H9 (cell line): ENCODE data around the gene PARD3. TPM values are rescaled to one million over a fixed set of nuclear protein-coding genes. Genes with fewer than 3 reads are reported as not detected.

ENCODE experiments used
- DNase-seq: peaks from one replicate; pipeline ENCODE4 v3.0.0-alpha.2; 2017
- H2AFZ ChIP-seq: one replicate; pipeline ENCODE4 v1.6.1; 2013; ENCODE audit warnings: mild to moderate bottlenecking, low read length, control low read depth, moderate library complexity
- H2AK5ac ChIP-seq: 2 replicates; pipeline ENCODE4 v1.6.1; 2013; ENCODE audit warnings: low read length, control low read depth, mixed read lengths; ENCODE audit not compliant: insufficient read length
- H2BK120ac ChIP-seq: one replicate; pipeline ENCODE4 v1.6.1; 2013; ENCODE audit warnings: low read depth, mild to moderate bottlenecking, low read length, control low read depth, inconsistent platforms; ENCODE audit not compliant: poor library complexity, severe bottlenecking
- H2BK12ac ChIP-seq: 2 replicates; pipeline ENCODE4 v1.6.1; 2013; ENCODE audit warnings: low read length, control low read depth, mixed read lengths, low read depth; ENCODE audit not compliant: insufficient read length
- H2BK15ac ChIP-seq: 2 replicates; pipeline ENCODE4 v1.6.1; 2013; ENCODE audit warnings: low read depth, low read length, control low read depth
- H2BK20ac ChIP-seq: one replicate; pipeline ENCODE4 v1.6.1; 2013; ENCODE audit warnings: low read depth, mild to moderate bottlenecking, low read length, control low read depth, inconsistent platforms; ENCODE audit not compliant: poor library complexity, severe bottlenecking
- H2BK5ac ChIP-seq: 2 replicates; pipeline ENCODE4 v1.6.1; 2013; ENCODE audit warnings: low read length, control low read depth, mixed read lengths; ENCODE audit not compliant: insufficient read length
- H3K14ac ChIP-seq: 2 replicates; pipeline ENCODE4 v1.6.1; 2013; ENCODE audit warnings: low read length, control low read depth; ENCODE audit not compliant: insufficient read depth
- H3K18ac ChIP-seq: 2 replicates; pipeline ENCODE4 v1.6.1; 2013; ENCODE audit warnings: low read depth, mild to moderate bottlenecking, mixed read lengths, low read length, control low read depth; ENCODE audit not compliant: insufficient read length
- H3K23ac ChIP-seq: 2 replicates; pipeline ENCODE4 v1.6.1; 2013; ENCODE audit warnings: low read length, control low read depth, mixed read lengths, low read depth; ENCODE audit not compliant: insufficient read length
- H3K23me2 ChIP-seq: 2 replicates; pipeline ENCODE4 v1.6.1; 2013; ENCODE audit warnings: low read depth, mild to moderate bottlenecking, mixed read lengths, low read length, control low read depth; ENCODE audit not compliant: insufficient read length, poor library complexity, severe bottlenecking
- H3K27ac ChIP-seq: 2 replicates; pipeline ENCODE4 v1.5.1; 2013; ENCODE audit warnings: low read length, control low read depth, mixed read lengths, low read depth; ENCODE audit not compliant: insufficient read length
- H3K27me3 ChIP-seq: 2 replicates; pipeline ENCODE4 v1.6.1; 2013; ENCODE audit warnings: low read length, control low read depth, inconsistent platforms; ENCODE audit not compliant: insufficient read depth
- H3K4ac ChIP-seq: 2 replicates; pipeline ENCODE4 v1.6.1; 2013; ENCODE audit warnings: low read depth, mild to moderate bottlenecking, control low read depth, inconsistent platforms, low read length, moderate library complexity
- H3K4me1 ChIP-seq: 2 replicates; pipeline ENCODE4 v1.6.1; 2013; ENCODE audit warnings: low read length, control low read depth, inconsistent platforms; ENCODE audit not compliant: insufficient read depth
- H3K4me2 ChIP-seq: 2 replicates; pipeline ENCODE4 v1.6.1; 2013; ENCODE audit warnings: low read length, control low read depth, mixed read lengths; ENCODE audit not compliant: insufficient read length, insufficient read depth
- H3K56ac ChIP-seq: 2 replicates; pipeline ENCODE4 v1.6.1; 2013; ENCODE audit warnings: low read depth, mild to moderate bottlenecking, mixed read lengths, low read length, control low read depth; ENCODE audit not compliant: insufficient read length
- H3K79me1 ChIP-seq: 2 replicates; pipeline ENCODE4 v1.6.1; 2013; ENCODE audit warnings: low read depth, mild to moderate bottlenecking, moderate library complexity, low read length, control low read depth, inconsistent platforms; ENCODE audit not compliant: insufficient read depth, poor library complexity, severe bottlenecking
- H3K79me2 ChIP-seq: 2 replicates; pipeline ENCODE4 v1.6.1; 2013; ENCODE audit warnings: low read length, control low read depth, inconsistent platforms; ENCODE audit not compliant: insufficient read depth
- H3K9ac ChIP-seq: 2 replicates; pipeline ENCODE4 v1.6.1; 2013; ENCODE audit warnings: low read length, control low read depth, mixed read lengths; ENCODE audit not compliant: insufficient read length; ENCODE audit errors: extremely low read depth
- H3K9me3 ChIP-seq: one replicate; pipeline ENCODE4 v1.6.1; 2013; ENCODE audit warnings: low read depth, low read length, inconsistent platforms; ENCODE audit not compliant: control insufficient read depth
- H3T11ph ChIP-seq: one replicate; pipeline ENCODE4 v1.6.1; 2013; ENCODE audit warnings: mild to moderate bottlenecking, low read length, control low read depth, inconsistent platforms
- H4K20me1 ChIP-seq: one replicate; pipeline ENCODE4 v1.6.1; 2013; ENCODE audit not compliant: control insufficient read depth, insufficient read length, insufficient read depth
- H4K5ac ChIP-seq: 2 replicates; pipeline ENCODE4 v1.6.1; 2013; ENCODE audit warnings: low read depth, mild to moderate bottlenecking, mixed read lengths, low read length, control low read depth; ENCODE audit not compliant: insufficient read length
- H4K8ac ChIP-seq: replicated peaks from 2 replicates; pipeline ENCODE4 v1.6.1; 2013; ENCODE audit warnings: low read length, control low read depth, mixed read lengths, low read depth; ENCODE audit not compliant: insufficient read length
- H4K91ac ChIP-seq: 2 replicates; pipeline ENCODE4 v1.6.1; 2013; ENCODE audit warnings: low read depth, mild to moderate bottlenecking, moderate library complexity, mixed read lengths, low read length, control low read depth; ENCODE audit not compliant: insufficient read length
- H3K27ac Mint-ChIP-seq, 3 experiments: 2 replicates in 2 of 3; 3 replicates in 1 of 3; pipeline ENCODE4 v1.8.0; 2020 to 2021; ENCODE audit warnings: mixed read lengths in 3 of 3, mild to moderate bottlenecking in 1 of 3, moderate library complexity in 1 of 3
- H3K27me3 Mint-ChIP-seq: 2 replicates; pipeline ENCODE4 v1.8.0; 2021; ENCODE audit warnings: low read depth, mild to moderate bottlenecking, moderate library complexity, mixed read lengths
- H3K36me3 Mint-ChIP-seq, 3 experiments: 2 replicates in 2 of 3; 3 replicates in 1 of 3; pipeline ENCODE4 v1.8.0; 2020 to 2021; ENCODE audit warnings: low read depth in 3 of 3, mixed read lengths in 3 of 3; ENCODE audit not compliant: insufficient read depth in 1 of 3
- H3K4me1 Mint-ChIP-seq, 2 experiments: 2 replicates each; pipeline ENCODE4 v1.8.0; 2020; ENCODE audit warnings: mixed read lengths in 2 of 2
- H3K4me3 Mint-ChIP-seq, 2 experiments: 2 replicates in 1 of 2; 3 replicates in 1 of 2; pipeline ENCODE4 v1.8.0; 2020 to 2021; ENCODE audit warnings: mild to moderate bottlenecking in 2 of 2, mixed read lengths in 2 of 2, moderate library complexity in 1 of 2
- H3K9me3 Mint-ChIP-seq, 2 experiments: 2 replicates in 1 of 2; 3 replicates in 1 of 2; pipeline ENCODE4 v1.8.0; 2020; ENCODE audit warnings: mild to moderate bottlenecking in 2 of 2, mixed read lengths in 2 of 2, moderate library complexity in 1 of 2
- WGBS: extraction: QIAGEN DNeasy Blood & Tissue Kit; methylation state at CpG from one replicate; pipeline ENCODE4 v1.1.7; 2013; ENCODE audit warnings: missing lambda C conversion rate, low lambda C conversion rate, mixed read lengths; ENCODE audit not compliant: insufficient read length; ENCODE audit errors: extremely low coverage; 5-methylcytosine and 5-hydroxymethylcytosine counted together
- total RNA-seq: library from RNA; stranded (reverse); gene quantifications from 2 replicates; pipeline ENCODE4 v1.2.1, GENCODE V29; 2021
- TF ChIP-seq, protein P1 (sequence below): fragments of 200-600 bp; sonication (generic); conservative IDR thresholded peaks from 3 replicates; pipeline ENCODE4 v1.8.0; 2021; ENCODE audit warnings: antibody characterized with exemption, mild to moderate bottlenecking

The PARD3 gene
- total RNA-seq, 1 experiment from 2014 or later: 44.7 TPM

DNA sequence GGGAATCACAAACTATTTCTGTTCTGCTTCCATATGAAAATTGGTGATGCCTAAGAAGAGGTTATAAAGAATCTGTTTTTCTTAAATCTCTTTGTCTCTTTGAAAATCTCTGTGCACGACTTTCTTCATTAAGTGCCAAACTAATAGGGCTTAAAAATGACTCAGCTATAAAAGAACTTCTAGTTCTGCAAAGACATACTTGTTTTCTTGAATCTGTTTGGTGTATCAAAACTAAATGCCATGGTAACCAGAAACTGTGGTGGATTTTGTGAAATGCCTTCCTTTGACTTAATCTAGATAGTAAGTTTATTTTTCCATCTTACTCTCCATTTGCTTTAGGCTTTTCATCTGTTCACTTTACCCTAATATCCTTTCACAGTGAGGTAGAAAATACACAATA, 417.8 kb downstream of the PARD3 start:
- H3K56ac ChIP-seq: no peak overlapping the region
- no peaks in the 10 kb centered on the region for H3K23me2 ChIP-seq
- H3K4ac ChIP-seq: no peak overlapping the region
- no peak overlapping the region for H3K18ac ChIP-seq
- H4K20me1 ChIP-seq: no peaks in the 10 kb centered on the region
- TF ChIP-seq, protein P1, sequence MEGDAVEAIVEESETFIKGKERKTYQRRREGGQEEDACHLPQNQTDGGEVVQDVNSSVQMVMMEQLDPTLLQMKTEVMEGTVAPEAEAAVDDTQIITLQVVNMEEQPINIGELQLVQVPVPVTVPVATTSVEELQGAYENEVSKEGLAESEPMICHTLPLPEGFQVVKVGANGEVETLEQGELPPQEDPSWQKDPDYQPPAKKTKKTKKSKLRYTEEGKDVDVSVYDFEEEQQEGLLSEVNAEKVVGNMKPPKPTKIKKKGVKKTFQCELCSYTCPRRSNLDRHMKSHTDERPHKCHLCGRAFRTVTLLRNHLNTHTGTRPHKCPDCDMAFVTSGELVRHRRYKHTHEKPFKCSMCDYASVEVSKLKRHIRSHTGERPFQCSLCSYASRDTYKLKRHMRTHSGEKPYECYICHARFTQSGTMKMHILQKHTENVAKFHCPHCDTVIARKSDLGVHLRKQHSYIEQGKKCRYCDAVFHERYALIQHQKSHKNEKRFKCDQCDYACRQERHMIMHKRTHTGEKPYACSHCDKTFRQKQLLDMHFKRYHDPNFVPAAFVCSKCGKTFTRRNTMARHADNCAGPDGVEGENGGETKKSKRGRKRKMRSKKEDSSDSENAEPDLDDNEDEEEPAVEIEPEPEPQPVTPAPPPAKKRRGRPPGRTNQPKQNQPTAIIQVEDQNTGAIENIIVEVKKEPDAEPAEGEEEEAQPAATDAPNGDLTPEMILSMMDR: no peak
- H2BK120ac ChIP-seq: no peak overlapping the region
- H3K27ac ChIP-seq: no peak overlapping the region
- H2BK12ac ChIP-seq: no peak overlapping the region
- H2AFZ ChIP-seq: no peak overlapping the region
- no peak overlapping the region for H3K9ac ChIP-seq
- no peak overlapping the region for H2BK5ac ChIP-seq
- no peaks in the 10 kb centered on the region for H3K27me3 Mint-ChIP-seq
- no peak overlapping the region for H4K8ac ChIP-seq
- H4K5ac ChIP-seq: no peak overlapping the region
- H3T11ph ChIP-seq: no peak overlapping the region
- H2BK20ac ChIP-seq: no peak overlapping the region
- no peak overlapping the region for H4K91ac ChIP-seq
- WGBS: no CpG with 5 or more reads among the region's 1 CpG
- no peak overlapping the region for H3K14ac ChIP-seq
- no peak for DNase-seq
- H3K4me1 Mint-ChIP-seq: peaks cover 6 to 8% of the 10 kb centered on the region in 2 experiments; a peak in 3 of 4 replicates
- peaks cover 3 to 6% (median 5%) of the 10 kb centered on the region in 3 experiments; a peak in 3 of 7 replicates for H3K36me3 Mint-ChIP-seq
- H3K4me1 ChIP-seq: no peaks in the 10 kb centered on the region
- no peaks in the 10 kb centered on the region for H3K27me3 ChIP-seq
- no peak overlapping the region; a peak in 1 of 7 replicates for H3K27ac Mint-ChIP-seq
- H3K79me1 ChIP-seq: no peaks in the 10 kb centered on the region
- H3K79me2 ChIP-seq: no peaks in the 10 kb centered on the region
- H3K4me2 ChIP-seq: no peak overlapping the region
- no peaks in the 10 kb centered on the region for H3K9me3 ChIP-seq
- no peak overlapping the region for H3K23ac ChIP-seq
- no peaks in the 10 kb centered on the region for H3K9me3 Mint-ChIP-seq
- H3K4me3 Mint-ChIP-seq: no peak overlapping the region
- no peak overlapping the region for H2AK5ac ChIP-seq
- no peak overlapping the region for H2BK15ac ChIP-seq
